Measurements from ENCODE around the gene MCM10.

- TF ChIP-seq CTCF (IDR thresholded peaks at IDR 0.05) (no peak), POLR2A (IDR thresholded peaks at IDR 0.05) (no peak)
These were observed 27.2 kb downstream of the MCM10 start for GRCh38 chr10:13188593-13188992.
